Effector CD8-positive, alpha-beta T cell (primary cell): ENCODE results near the gene PRRC2A.

Source experiments
- DNase-seq: peaks from one replicate; lab custom pipeline; 2025; lab: John Stamatoyannopoulos, UW

PRRC2A gene

DNA sequence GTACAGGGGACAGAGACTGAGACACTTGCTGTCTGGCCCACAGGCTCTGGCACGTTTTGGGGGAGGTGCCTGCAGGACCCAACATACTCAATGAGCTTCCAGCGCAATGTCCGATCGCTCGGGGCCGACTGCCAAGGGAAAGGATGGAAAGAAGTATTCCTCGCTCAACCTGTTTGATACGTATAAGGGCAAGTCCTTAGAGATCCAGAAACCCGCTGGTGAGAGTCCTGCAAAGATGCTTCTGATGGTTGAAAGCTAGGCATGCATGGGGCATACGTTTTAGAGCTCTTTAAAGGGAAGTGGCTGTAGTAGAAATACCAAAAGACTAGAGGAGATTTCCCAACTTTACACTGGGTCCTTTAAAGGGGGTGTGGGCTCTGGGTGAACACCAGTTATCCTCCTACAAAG lies 2.2 kb downstream of the PRRC2A start:
- DNase-seq, result peak; percentile 4

DNA sequence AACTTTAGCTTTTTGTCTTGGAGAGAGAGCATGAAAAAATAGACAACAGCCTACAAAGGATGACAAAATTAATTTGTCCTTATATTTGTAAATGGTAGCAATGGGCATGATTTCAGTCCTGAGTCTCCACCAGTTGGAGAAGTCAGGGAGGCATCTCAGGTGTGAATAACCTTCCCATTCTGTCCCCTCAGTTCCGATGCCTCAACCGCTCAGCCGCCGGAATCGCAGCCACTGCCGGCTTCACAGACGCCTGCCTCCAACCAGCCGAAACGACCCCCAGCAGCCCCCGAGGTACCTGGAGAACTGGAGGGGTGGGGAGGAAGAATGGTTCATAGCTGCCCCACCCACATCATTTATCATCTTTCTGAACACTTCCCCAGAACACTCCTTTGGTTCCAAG lies 3.6 kb downstream of the PRRC2A start:
- DNase-seq, result no peak

DNA sequence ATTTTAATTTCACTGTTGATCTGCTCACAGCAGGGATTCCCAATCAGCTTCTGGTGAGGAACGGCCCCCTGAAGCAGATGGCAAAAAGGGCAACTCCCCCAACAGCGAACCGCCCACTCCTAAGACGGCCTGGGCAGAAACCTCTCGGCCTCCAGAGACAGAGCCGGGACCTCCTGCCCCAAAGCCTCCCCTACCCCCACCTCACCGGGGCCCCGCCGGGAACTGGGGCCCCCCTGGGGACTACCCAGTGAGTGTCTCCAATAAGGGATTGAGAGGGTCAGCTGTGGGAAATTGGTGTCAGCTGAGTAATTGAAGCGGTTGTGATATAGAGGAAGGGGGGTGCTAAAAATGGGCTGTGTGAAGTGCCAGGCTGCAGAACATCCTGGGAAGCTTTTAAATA lies 6.4 kb downstream of the PRRC2A start:
- DNase-seq, result no peak

DNA sequence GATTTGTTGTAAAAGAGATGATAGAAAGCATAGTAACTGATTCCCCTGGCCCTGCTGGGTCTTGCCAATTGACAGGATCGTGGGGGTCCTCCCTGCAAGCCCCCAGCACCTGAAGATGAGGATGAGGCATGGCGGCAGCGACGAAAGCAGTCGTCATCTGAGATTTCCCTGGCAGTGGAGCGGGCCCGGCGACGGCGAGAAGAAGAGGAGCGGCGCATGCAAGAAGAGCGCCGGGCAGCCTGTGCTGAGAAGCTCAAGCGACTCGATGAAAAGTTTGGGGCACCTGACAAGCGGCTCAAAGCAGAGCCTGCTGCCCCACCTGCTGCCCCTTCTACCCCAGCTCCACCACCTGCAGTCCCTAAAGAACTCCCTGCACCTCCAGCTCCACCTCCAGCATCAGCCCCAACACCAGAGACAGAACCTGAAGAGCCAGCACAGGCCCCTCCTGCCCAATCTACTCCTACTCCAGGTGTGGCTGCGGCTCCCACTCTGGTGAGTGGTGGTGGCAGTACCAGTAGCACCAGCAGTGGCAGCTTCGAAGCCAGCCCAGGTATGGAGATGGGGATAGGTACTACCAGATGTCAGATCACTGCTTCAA lies 7.3 kb downstream of the PRRC2A start:
- no peak for DNase-seq

DNA sequence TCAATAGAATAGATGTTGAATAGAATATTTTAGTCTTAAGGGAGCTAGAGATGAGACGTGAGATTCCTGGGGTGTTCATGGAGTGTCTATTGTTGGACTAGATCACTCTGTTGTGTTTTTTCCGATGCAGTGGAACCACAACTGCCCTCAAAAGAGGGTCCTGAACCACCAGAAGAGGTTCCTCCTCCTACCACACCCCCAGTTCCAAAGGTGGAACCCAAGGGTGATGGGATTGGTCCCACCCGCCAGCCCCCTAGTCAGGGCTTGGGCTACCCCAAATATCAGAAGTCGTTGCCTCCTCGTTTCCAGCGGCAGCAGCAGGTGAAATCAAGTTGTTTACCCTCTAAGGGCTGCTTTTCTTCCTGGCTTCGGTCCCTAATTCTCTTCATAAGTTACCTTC lies 8.5 kb downstream of the PRRC2A start:
- DNase-seq, result no peak

DNA sequence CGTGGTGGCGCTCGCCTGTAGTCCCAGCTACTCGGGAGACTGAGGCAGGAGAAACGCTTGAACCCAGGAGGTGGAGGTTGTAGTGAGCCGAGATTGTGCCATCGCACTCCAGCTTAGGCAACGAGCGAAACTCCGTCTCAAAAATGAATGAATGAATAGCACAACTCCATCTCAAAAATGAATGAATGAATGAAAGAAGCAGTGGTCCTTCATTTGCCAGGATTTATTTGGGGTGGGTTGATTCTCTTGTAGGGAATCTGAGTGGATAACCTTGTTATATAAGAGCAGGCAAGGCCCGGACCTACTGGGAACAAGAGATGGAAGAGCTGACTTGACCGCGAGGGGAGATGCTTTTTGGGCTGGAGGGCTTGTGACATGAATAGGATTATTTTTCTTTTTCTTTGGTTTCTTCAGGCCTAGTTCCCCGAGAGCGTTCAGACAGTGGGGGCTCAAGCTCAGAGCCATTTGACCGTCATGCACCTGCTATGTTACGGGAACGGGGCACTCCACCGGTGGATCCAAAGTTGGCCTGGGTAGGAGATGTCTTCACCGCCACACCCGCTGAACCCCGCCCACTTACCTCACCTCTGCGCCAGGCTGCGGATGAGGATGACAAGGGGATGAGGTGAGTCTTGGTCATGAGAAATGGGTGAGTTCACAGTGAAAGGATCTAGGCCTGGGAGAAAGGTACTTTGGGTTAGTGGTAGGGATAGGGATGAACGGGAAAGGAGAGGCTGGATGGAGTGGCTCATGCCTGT lies 9.8 kb downstream of the PRRC2A start:
- DNase-seq, result no peak

DNA sequence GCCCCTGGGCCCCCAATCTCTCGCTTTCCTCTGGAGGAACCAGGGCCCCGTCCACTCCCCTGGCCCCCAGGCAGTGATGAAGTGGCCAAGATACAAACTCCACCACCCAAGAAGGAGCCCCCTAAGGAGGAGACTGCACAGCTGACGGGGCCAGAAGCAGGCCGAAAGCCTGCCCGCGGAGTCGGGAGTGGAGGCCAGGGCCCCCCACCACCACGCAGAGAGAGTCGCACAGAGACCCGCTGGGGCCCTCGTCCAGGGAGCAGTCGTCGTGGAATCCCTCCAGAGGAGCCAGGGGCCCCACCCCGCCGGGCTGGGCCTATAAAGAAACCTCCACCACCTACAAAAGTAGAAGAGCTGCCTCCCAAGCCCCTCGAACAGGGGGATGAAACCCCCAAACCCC lies 10.7 kb downstream of the PRRC2A start:
- DNase-seq, result no peak

DNA sequence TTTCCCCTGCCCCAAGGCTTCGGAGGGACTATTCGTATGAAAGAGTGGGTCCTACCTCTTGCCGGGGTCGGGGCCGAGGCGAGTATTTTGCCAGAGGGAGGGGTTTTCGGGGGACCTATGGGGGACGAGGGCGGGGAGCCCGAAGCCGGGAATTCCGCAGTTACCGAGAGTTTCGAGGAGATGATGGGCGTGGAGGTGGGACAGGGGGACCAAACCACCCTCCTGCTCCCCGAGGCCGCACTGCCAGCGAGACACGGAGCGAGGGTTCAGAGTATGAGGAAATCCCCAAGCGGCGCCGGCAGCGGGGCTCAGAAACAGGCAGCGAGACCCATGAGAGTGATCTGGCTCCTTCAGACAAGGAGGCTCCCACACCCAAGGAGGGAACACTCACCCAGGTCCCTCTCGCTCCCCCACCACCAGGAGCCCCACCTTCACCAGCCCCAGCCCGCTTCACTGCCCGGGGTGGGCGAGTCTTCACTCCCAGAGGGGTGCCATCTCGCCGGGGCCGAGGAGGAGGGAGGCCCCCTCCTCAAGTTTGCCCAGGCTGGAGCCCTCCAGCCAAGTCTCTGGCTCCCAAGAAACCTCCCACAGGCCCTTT lies 11.3 kb downstream of the PRRC2A start:
- DNase-seq, result no peak

DNA sequence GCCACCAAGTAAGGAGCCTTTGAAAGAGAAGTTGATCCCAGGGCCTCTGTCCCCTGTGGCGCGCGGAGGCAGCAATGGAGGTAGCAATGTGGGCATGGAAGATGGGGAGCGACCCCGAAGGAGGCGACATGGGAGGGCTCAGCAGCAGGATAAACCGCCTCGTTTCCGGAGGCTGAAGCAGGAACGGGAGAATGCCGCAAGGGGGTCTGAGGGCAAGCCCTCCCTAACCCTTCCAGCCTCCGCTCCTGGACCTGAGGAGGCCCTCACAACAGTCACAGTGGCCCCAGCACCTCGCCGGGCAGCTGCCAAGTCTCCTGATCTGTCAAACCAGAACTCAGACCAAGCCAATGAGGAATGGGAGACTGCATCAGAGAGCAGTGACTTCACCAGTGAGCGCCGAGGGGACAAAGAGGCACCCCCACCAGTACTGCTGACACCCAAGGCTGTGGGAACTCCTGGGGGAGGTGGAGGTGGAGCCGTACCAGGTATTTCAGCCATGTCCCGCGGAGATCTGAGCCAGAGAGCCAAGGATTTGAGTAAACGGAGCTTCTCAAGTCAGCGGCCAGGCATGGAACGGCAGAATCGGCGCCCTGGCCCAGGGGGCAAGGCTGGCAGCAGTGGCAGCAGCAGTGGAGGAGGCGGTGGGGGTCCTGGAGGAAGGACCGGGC lies 11.9 kb downstream of the PRRC2A start:
- DNase-seq, result no peak

DNA sequence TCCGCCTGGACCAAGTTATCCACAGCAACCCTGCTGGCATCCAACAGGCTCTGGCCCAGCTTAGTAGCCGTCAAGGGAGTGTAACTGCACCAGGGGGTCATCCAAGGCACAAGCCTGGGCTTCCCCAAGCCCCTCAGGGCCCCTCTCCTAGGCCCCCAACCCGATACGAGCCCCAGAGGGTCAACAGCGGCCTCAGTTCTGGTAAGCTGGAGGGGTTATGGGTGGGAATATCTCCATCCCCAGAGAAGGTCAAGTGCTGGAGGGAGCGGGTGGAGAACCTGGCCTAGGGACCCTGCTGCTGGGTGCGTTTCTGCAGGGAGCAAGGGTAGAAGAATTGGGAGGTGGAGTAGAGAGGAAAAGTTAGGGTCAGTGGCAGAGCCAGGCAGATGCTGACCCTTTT lies 12.9 kb downstream of the PRRC2A start:
- DNase-seq, result no peak

DNA sequence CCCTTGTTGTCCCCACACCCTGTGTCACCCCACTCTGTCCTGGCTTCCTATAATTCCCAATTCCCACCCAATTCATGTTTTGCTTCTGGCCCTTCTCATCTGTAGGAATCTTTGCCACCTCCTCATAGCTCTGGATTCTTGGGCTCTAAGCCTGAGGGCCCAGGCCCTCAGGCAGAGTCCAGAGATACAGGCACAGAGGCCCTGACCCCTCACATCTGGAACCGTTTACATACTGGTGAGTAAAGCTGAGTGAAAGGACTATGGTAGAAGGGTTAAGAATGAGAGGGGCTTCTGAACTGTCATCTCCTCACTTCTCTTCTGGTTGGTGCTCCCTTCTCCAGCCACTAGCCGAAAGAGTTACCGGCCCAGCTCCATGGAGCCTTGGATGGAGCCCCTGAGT lies 13.6 kb downstream of the PRRC2A start:
- no peak for DNase-seq

DNA sequence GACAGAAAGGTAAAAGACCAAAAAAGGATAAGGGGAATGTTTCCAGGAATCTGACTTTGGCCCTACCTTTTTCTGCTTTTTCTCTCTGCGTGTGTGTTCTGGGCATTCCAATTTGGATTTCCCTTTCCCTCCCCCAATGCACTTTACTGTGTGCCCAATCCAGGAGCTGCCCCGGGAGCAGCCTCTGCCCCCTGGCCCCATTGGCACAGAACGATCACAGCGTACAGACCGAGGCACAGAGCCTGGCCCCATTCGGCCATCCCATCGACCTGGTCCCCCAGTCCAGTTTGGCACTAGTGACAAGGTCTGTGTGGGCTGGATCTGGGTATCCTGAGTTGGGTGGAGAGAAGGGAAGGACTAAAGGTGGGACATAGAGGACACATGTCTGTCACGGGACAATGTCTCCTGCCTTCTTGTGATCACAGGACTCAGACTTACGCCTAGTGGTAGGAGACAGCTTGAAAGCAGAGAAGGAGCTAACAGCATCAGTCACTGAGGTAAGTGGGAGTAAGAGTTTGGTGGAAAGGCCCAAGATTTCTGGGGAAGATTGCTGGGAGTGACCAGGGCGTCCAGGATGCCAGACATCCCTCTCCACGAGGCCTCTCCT lies 14.6 kb downstream of the PRRC2A start:
- no peak for DNase-seq

DNA sequence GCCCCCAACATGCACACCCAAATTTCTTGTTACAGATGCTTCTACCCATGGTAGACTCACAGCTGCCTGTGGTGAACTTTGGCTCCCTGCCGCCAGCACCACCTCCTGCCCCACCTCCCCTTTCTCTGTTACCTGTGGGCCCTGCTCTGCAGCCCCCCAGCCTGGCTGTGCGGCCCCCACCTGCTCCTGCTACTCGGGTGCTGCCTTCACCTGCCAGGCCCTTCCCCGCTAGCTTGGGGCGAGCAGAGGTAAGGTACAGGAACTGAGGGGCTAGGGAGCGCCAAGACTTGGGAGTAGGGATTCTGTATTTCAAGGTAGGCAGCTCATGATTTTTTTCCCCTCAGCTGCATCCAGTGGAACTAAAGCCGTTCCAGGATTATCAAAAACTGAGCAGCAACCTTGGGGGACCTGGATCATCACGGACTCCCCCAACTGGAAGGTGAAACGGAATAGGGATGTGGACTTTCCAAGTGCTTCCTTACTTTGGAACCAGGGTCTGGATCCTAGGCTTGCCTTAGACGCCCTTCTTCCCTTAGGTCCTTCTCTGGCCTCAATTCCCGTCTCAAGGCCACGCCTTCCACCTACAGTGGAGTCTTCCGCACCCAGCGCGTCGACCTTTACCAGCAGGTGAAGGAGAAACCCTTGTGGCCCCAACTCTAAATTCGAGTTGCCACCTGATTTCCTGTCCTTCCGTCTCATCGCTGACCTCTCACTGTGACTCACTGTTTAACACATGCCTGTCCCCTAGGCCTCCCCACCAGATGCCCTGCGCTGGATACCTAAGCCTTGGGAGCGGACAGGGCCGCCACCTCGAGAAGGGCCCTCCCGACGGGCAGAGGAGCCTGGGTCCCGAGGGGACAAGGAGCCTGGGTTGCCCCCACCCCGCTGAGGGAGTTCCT lies 16.4 kb downstream of the PRRC2A start:
- no peak for DNase-seq

DNA sequence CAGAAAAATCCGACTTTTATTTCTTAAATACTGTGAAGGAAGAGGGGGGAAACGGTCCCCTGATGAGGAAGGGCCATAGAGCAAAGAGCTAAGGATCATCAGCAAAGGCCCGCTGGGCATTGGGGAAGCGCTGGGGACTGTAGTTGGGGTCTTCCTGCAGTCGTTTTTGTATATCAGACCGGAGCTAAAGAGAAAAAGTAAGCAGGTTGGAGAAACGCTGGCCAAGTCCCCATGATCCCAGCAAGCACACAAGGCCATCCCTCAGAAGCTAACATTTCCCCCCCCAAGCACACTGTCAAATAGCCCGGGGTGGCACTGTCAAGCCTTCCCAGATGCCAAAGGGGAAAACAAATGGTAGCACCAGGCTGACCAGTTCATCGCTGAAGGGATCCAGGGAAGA lies 18.5 kb downstream of the PRRC2A start:
- no peak for DNase-seq

DNA sequence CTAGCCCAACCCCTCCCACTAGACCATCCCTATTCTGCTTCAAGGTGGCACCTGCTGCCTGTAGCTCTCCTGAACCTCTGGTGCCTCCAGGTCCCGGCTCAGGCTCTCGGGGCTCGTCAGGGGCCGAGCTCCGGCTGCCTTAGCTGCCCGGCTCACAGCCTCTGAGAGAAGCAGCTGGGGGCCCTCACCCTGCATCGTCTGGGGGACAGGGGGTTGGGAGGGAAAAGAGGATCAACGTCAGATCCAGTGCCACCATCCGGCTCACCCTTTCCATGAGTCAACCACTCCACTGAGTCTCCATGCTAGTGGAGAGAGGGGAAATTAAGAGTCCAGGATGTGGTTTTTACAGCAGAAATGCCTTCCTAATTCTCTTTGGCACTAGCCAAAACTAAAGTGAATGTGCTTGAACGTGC lies 18.9 kb downstream of the PRRC2A start:
- no peak for DNase-seq

DNA sequence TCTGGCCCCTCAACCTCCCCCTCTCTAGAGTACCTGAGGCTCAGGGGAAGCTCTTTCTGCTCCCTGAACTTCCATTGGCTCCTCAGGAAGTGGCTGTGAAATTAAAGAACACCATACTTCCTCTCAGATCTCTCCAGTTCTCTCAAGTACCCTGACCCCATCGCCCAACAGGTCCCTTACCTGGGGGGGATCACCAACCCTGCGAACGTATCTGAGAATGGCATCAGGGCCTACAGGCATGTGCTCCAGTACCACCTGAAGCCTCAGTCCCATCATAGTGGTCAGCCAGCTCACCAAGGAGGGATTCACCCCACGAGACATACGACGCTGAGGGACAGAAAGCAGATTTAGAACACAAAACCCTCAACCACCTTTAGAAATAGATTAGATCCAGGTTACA lies 20.1 kb downstream of the PRRC2A start:
- DNase-seq, result no peak

DNA sequence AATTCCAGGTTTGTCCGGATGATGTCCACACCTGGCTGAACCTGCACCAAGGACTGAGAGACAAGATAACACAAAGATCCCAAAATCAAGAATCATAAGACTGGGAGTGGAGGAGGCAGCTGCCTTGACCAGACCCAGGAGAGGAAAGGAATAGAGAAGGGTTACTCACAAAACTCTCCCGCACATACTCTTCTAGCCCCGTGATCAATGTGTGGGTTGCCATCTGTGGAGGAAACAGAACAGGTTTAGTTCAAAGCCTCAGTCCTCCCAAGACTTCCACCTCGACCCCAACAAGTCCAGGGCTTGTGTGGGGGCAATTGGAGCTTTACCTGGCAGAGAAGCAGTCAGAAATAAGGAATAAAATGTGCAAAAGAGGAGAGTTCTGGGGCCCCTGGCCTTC lies 20.9 kb downstream of the PRRC2A start:
- no peak for DNase-seq

DNA sequence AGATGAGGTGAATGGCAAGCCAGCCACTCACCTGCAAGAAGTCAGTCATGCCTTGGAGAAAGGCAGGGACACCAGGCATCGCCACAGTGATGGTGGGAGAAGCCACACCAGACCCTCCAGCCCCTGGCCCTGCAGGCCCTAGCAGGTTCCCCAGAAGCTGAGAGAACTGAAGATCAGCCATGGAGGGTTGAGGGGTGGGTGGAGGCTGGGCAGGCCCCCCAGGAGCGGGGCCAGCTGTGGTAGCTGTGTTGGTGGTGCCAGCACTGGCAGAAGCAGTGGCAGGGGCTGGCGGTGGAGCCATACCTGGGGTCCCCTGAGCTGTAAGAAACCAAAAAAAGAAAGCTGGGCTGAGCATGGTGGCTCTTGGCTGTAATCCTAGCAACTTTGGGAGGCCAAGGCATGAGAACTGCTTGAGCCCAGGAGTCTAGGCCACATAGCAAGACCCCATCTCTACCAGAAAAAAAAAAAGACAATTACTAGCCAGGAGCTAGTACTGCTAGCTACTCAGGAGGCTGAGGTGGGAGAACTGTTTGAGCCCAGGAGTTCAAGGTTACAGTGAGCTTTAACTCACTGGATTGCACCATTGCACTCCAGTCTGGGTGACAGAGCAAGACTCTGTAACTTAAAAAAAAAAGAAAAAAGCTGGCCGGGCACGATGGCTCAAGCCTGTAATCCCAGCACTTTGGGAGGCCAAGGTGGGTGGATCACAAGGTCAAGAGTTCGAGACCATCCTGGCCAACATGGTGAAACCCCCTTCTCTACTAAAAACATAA lies 22.5 kb downstream of the PRRC2A start:
- no peak for DNase-seq

DNA sequence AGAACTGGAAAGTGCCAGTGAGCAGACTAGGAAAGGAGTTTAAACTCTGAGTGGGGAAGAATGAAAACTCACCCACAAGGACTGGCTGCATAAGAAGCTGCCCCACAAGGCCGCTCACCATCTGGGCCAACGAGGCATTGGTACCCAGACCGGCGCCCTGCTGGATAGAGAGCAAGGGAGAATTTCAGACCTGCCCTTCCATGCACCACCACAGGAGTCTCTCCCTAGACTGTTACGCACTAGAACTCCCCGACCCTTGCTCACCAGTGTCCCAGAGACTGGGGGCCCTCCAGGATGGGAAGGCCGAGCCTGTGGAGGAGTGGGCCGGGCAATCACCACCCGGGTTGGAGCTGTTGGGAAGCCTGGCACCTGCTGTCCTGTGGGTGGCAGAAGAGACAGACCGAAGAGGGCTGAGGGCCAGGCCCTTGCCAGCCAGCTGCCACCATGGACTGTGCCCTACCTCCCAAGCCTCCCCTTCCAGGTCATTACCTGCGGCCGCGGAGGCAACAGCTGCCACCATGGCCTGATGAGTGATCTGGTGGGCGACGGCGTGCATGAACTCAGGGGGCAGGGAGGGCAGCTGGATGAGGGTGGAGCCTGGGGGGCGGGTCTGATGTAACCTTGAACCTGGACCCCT lies 23.4 kb downstream of the PRRC2A start:
- DNase-seq, result no peak

DNA sequence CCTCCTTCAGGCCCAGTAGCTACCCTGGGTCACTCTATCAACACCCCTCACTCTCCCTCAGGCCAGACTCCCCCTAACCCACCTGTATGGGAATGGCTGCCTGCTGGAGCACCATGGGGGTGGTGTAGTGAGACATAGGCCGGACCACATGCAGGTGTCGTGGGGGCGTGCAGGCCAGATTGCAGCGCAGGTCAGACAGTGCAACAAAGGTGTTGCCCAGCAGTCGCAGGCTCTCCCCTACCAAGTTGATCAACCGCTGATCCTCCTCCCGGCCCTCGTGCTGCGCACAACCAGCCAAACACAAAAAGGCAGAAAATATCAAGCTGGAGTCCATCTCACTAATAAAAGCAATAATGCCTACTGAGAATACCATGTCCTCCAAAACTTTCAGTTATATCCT lies 24.8 kb downstream of the PRRC2A start:
- DNase-seq, result no peak
